Thyroid gland (tissue), 4 donors: ENCODE data around the gene AIP.

Experiments
- CTCF ChIP-seq, 6 experiments: fragments of 200-600 bp in 3 of 6; fragments of 450-650 bp in 3 of 6; sonication (generic) in 3 of 6; IDR thresholded peaks; one replicate each; pipeline ENCODE4 v1.5.1; 2016 to 2019; ENCODE audit warnings: antibody characterized with exemption in 6 of 6, mild to moderate bottlenecking in 2 of 6, inconsistent platforms in 1 of 6, moderate library complexity in 1 of 6
- POLR2A ChIP-seq, 2 donors: fragments of 450-650 bp; IDR thresholded peaks; one replicate each; pipeline ENCODE4 v1.6.1; 2017; ENCODE audit warnings: antibody characterized with exemption in 2 of 2, mild to moderate bottlenecking in 2 of 2, moderate library complexity in 1 of 2

GRCh38 chr11:67441098-67441563, 41.7 kb upstream of the AIP start:
- TF ChIP-seq CTCF (IDR thresholded peaks at IDR 0.05) (no peak), POLR2A (IDR thresholded peaks at IDR 0.05) (no peak)
